Measurements from ENCODE around the gene MSI1.

The MSI1 gene

GRCh38 chr12:120368789-120369602 lies at the start of gene MSI1:
TSS of gene MSI1 (minus strand) at chr12:120369164. CDS start at chr12:120369091, 73 bp downstream.
- peak in 1 of 2 experiments; percentile 48 for DNase-seq

- DNase-seq = no peak
These were observed 49.1 kb upstream of the MSI1 start for GRCh38 chr12:120417917-120418580.

- DNase-seq = no peak
These were observed 47.7 kb upstream of the MSI1 start for GRCh38 chr12:120416490-120417216.

- no peak for DNase-seq
These were observed 45.1 kb upstream of the MSI1 start for GRCh38 chr12:120413901-120414695.

- DNase-seq = no peak
These were observed 43.5 kb upstream of the MSI1 start for GRCh38 chr12:120412421-120412820.

- no peak for DNase-seq
These were observed 39.8 kb upstream of the MSI1 start for GRCh38 chr12:120408771-120409170.

GRCh38 chr12:120406553-120406952 lies 37.6 kb upstream of the MSI1 start:
- no peak for DNase-seq

- no peak for DNase-seq
These were observed 37.1 kb upstream of the MSI1 start for GRCh38 chr12:120406069-120406468.

- no peak for DNase-seq
These were observed 35.3 kb upstream of the MSI1 start for GRCh38 chr12:120404271-120404670.

GRCh38 chr12:120403869-120404268 lies 34.9 kb upstream of the MSI1 start:
- no peak for DNase-seq

GRCh38 chr12:120402217-120402616 lies 33.3 kb upstream of the MSI1 start:
- peak in 1 of 2 experiments; percentile 13 for DNase-seq

- DNase-seq = peak in 1 of 2 experiments; percentile 24
These were observed 30.6 kb upstream of the MSI1 start for GRCh38 chr12:120399531-120399930.

GRCh38 chr12:120397824-120398540 lies 29.0 kb upstream of the MSI1 start:
- DNase-seq = no peak

GRCh38 chr12:120394483-120395367 lies 25.8 kb upstream of the MSI1 start:
- peak; percentile 17 to 55 for DNase-seq

- no peak for DNase-seq
These were observed 21.7 kb upstream of the MSI1 start for GRCh38 chr12:120390540-120391120.

GRCh38 chr12:120388691-120389481 lies 19.9 kb upstream of the MSI1 start:
- peak in 1 of 2 experiments; percentile 26 for DNase-seq

- no peak for DNase-seq
These were observed 12.9 kb upstream of the MSI1 start for GRCh38 chr12:120381752-120382419.

GRCh38 chr12:120378036-120378435 lies 9.1 kb upstream of the MSI1 start:
- DNase-seq = no peak

GRCh38 chr12:120377611-120378010 lies 8.6 kb upstream of the MSI1 start:
- no peak for DNase-seq
